Measurements from ENCODE around the gene CEPT1. TPM values are rescaled to one million over a fixed set of nuclear protein-coding genes. Genes with fewer than 3 reads are reported as not detected.

The CEPT1 gene
- total RNA-seq, 1 experiment from 2014 or later: 45.4 TPM

DNA sequence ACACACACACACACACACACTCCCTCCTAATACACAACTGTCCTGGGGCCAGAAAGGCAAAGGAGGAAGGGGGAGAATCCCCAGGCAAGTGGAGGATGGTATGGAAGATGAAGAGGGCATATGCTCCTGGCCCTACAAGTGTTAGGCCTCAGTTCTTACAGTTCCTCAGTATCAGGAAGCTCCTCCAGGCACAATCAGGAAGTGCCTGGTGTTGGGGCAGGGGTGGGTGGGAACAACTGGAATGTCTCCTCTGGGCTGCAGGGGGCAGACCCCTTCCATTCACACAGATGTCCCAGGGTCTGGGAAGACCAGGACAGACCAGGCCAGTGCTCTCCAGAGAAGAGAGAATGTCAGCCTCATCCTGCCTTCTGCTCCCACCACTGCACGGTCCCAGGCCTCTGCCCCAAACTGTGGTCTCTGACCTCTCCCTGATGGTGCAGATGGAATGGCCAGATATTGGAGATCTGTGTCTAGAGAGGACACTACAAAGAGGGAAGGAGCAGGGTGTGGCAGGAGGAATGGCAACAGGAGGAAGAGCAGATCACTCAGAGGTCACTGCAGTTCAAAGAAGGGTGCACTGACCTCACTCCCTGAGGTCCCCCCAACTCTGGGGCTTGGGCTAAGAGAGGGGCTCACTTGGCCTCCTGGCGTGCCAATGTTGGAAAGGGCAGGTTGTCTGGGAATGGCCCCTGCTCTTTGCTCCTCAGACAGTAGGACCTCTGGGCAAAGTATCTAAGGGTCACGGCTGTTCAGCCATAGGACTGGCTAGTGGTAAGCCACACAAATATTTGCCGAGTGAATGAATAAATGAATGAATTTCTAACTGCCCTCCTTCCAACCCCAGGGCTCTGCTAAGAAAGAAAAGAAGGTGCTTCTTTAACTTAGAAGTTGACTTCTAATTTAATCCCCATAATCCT, 62.9 kb downstream of the CEPT1 start:
- H3K4me3 ChIP-seq: no peak overlapping the region
- H3K27me3 ChIP-seq (replicated peaks): peaks cover 26% of the 10 kb centered on the region

DNA sequence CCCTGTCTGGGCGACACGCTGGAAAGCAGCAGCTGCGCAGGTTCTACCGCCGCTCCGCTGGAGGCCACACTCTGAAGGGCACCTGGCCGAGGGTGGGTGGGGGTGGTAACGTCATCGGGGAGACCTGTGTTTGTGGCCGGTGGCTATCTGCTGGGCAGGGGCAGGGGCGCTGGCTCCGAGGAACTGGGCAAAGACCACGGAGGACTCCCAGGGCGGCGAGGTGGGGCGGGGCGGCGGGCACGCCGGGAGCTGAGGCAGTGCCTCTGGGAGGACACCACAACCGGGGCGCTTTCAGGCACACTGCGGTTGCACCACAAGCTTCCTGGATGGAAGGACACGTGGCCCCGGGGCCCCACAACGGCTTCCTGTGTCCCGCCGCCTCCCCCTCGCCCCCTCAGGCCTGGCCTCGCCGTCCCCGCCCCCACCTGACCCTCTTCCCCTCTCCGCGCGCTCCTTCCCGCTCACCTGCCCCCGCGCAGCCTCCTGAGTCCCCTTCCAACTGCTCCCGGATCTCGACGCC, 63.7 kb downstream of the CEPT1 start:
- H3K27me3 ChIP-seq (replicated peaks): peaks cover 32% of the 10 kb centered on the region

More for the DNA sequence above, 62.9 kb downstream of the CEPT1 start:
- Histone ChIP-seq H3K27ac (no peak overlapping the region), H3K4me1 (replicated peaks) (peaks cover 12% of the 10 kb centered on the region), H3K9me3 (replicated peaks) (no peaks in the 10 kb centered on the region), H3K36me3 (no peaks in the 10 kb centered on the region)
- DNase-seq (ENCODE audit: low read depth in 1 of 2, low spot score in 2 of 2): no peak

DNA sequence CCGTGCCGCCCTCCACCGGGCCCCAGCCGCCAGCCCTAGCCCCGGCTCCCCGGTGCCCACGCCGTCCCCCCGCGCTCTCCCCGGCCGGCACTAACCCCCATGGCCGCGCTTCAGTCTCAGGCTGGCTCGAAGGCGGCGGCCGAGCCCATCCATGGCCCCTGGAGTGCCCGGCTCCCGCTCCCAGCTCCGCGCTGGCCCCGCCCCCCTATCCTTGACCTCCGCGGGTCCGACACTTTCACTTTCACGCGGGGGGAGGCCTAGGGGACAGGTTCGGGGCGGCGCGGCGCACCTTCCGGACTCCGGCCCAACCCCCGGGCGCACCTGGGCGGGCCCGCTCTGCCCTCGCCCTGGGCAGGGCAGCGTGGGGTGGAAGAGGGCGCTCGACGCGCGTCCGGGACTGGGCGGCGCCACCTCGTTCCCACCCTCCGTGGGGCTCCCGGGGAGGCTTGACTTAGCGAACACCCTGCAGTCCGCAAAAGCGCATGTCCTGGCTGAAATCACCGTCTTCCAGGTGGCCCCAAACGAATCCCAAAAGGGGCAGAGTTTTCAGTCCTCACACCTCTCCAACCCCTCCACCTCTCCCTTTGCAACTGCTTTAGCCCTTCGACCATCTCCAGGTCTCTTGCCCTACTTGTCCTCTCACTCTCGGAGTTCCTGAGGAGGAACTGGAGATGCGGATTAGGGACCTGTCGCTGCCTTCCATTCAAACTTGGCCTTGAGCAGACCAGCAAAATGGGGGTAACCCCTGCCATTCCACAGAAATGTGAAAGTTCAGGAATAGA, 64.4 kb downstream of the CEPT1 start:
- H3K27ac ChIP-seq: no peak overlapping the region
- DNase-seq (ENCODE audit: low read depth in 1 of 2, low spot score in 2 of 2): no peak
- H3K4me3 ChIP-seq: peak overlapping the region; percentile 35
- H3K36me3 ChIP-seq: no peaks in the 10 kb centered on the region
- peaks cover 12% of the 10 kb centered on the region for H3K4me1 ChIP-seq (replicated peaks)
- no peaks in the 10 kb centered on the region for H3K9me3 ChIP-seq (replicated peaks)
- H3K27me3 ChIP-seq (replicated peaks): peaks cover 35% of the 10 kb centered on the region

More for the DNA sequence above, 63.7 kb downstream of the CEPT1 start:
- DNase-seq (ENCODE audit: low read depth in 1 of 2, low spot score in 2 of 2): no peak
- no peaks in the 10 kb centered on the region for H3K36me3 ChIP-seq
- H3K4me1 ChIP-seq (replicated peaks): peaks cover 12% of the 10 kb centered on the region
- H3K4me3 ChIP-seq: peak overlapping the region; percentile 35
- no peak overlapping the region for H3K27ac ChIP-seq
- H3K9me3 ChIP-seq (replicated peaks): no peaks in the 10 kb centered on the region

DNA sequence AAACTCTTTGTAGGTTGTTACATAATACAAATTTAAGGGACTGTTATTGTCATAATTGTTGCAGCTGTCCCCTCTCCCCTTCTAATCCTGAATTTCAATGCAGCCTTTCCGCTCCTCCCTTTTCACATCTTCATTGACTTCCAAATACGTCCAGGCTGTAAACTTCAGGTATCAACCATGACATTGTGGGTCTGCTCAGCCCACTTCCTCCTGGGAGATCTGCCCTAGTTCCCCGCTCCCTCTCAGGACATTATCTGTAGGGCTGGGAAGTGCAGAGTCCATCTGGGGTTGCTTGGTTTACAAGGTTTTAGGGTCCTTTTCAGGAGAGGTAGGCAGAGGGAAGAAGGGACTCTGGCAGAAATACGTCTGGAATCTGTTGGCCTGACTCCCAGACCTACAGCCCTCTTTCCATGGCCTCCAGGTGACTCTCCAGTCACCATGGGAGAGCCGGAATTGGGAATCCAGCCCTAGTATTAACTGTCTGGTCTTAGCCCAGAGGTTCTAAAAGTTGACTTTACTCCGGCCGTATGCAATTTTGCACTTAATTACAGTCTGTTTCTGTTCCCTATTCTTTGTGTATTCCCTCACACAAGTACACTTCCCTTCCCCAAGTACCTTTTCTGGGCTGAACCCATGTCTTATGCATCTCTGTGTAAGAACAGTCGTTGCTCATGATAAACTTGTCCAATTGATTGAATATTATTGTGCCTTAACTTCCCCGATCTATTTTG, 65.1 kb downstream of the CEPT1 start:
- Histone ChIP-seq H3K4me1 (replicated peaks) (peaks cover 12% of the 10 kb centered on the region), H3K27ac (no peak overlapping the region), H3K9me3 (replicated peaks) (no peaks in the 10 kb centered on the region), H3K4me3 (no peak overlapping the region), H3K27me3 (replicated peaks) (peaks cover 35% of the 10 kb centered on the region), H3K36me3 (no peaks in the 10 kb centered on the region)
- DNase-seq (ENCODE audit: low read depth in 1 of 2, low spot score in 2 of 2): no peak

DNA sequence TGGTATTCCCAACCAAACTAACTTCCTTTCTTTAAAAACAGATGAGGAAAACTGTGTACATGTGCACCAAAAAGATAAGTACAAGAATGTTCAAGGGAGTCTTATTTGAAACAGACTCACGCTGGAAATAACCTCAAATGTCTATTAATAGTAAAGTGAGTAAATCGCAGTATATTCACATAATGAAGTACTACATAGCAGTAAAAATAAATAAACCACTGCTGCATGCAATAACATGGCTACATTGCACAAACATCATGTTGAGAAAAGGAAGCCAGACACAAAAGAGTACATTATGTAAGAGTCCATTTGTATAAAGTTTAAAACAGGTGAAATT, 65.7 kb downstream of the CEPT1 start:
- no peak for DNase-seq (ENCODE audit: low read depth in 1 of 2, low spot score in 2 of 2)
- Histone ChIP-seq H3K36me3 (no peaks in the 10 kb centered on the region), H3K27me3 (replicated peaks) (peaks cover 35% of the 10 kb centered on the region), H3K9me3 (replicated peaks) (no peaks in the 10 kb centered on the region), H3K4me3 (no peak overlapping the region), H3K4me1 (replicated peaks) (peaks cover 12% of the 10 kb centered on the region), H3K27ac (no peak overlapping the region)

DNA sequence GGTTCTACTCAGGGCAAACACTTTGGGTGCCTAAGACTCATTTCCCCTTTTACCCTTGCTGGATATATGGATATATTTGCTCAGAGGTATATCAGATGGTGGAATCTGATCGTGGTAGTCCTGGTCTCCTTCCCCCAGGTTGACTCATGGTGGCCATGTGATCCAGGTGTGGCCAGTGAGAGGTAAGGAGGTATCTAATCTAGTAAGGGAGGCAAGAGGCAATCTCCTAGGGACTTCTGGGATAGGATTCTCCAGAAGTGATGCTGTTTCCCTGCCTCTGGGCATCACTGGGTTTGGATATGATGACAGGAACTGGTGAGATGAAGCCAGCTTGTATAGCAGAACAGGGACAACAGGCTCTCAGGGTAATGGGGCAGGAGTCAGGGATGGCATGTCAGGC, 68.9 kb downstream of the CEPT1 start:
- Histone ChIP-seq H3K4me3 (no peak overlapping the region), H3K27ac (no peak overlapping the region), H3K4me1 (replicated peaks) (peaks cover 12% of the 10 kb centered on the region), H3K36me3 (no peaks in the 10 kb centered on the region), H3K9me3 (replicated peaks) (no peaks in the 10 kb centered on the region), H3K27me3 (replicated peaks) (peaks cover 28% of the 10 kb centered on the region)
- DNase-seq (ENCODE audit: low read depth in 1 of 2, low spot score in 2 of 2): no peak

DNA sequence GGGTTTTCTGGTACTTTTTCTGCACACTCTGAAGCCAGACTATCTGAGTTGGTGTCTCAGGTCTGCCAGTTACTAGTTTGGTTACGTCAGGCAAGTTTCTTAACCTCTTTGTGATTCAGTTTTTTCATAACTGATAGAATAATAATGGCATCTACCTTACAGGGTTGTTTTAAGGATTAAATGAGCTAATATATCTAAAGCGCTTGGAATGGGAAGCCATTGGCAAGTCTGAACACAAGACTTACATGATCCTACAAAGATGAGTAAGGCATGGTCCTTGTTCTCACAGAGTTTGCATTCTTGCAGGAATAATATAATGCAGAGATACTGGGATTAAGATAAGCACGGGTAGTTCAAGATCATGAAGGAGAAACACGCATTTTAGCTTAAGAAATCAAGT, 69.6 kb downstream of the CEPT1 start:
- H3K9me3 ChIP-seq (replicated peaks): no peaks in the 10 kb centered on the region
- no peaks in the 10 kb centered on the region for H3K36me3 ChIP-seq
- peaks cover 6% of the 10 kb centered on the region for H3K4me1 ChIP-seq (replicated peaks)
- H3K4me3 ChIP-seq: no peak overlapping the region
- H3K27me3 ChIP-seq (replicated peaks): peaks cover 21% of the 10 kb centered on the region
- DNase-seq (ENCODE audit: low read depth in 1 of 2, low spot score in 2 of 2): no peak
- no peak overlapping the region for H3K27ac ChIP-seq

DNA sequence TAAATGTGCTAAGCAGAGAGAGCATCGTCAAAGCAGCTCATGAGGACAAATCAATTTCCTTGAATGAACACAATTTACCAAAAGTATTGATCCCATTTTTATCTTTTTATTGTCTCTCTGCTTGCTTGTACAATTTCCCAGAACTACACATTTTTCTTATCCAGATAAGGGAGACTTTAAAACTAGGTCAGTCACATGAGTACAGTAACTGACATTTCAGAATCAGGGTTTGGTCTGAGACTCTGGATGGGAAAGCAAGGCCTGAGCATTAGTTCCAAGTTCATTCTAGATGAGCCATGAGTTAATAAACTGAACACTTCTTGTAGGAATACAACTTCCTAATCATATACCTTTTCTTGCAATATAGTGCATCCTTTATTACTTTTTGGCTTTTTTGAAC, 71.9 kb downstream of the CEPT1 start:
- H3K36me3 ChIP-seq: no peaks in the 10 kb centered on the region
- H3K27me3 ChIP-seq (replicated peaks): peaks cover 11% of the 10 kb centered on the region; the same call in 1 of the 2 replicates
- no peak for DNase-seq (ENCODE audit: low read depth in 1 of 2, low spot score in 2 of 2)
- H3K9me3 ChIP-seq (replicated peaks): no peaks in the 10 kb centered on the region
- no peak overlapping the region for H3K27ac ChIP-seq
- H3K4me1 ChIP-seq (replicated peaks): no peaks in the 10 kb centered on the region
- H3K4me3 ChIP-seq: no peak overlapping the region

DNA sequence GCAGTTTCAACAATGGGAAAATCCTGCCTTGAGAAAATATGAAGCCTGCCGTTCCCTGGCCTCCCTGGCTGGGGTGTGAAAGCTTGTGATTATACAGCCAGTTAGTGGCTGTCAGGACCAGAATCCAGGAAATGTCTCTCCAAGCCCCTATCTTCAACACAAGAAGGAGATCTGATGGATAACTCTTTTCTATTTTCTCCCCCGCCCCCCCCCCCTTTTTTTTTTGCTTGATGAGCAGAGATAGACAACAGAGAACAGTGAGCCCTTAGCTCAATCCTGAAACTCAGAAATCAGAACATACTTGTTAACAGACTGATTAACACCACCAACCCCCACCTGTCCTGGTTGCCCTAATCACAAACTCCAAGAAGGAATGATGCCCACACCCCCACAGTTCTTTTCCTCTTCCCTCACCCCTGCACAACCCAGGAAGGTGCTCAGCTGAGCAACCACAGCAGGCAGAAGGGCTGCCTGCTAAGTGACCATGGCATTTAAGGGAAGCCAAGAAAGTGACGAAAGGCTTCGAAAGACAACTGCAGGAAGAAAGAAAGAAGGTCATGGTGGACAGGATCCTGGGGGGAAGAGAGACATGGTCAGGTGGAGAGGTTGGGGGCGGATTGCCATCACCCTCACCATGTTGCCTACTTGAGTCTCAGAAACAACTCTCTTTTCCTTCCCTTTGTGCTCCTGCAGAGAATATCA, 72.8 kb downstream of the CEPT1 start:
- Histone ChIP-seq H3K9me3 (replicated peaks) (no peaks in the 10 kb centered on the region), H3K4me1 (replicated peaks) (no peaks in the 10 kb centered on the region), H3K4me3 (no peak overlapping the region), H3K36me3 (no peaks in the 10 kb centered on the region), H3K27me3 (replicated peaks) (peaks cover 11% of the 10 kb centered on the region; the same call in 1 of the 2 replicates), H3K27ac (no peak overlapping the region)
- DNase-seq (ENCODE audit: low read depth in 1 of 2, low spot score in 2 of 2): no peak

DNA sequence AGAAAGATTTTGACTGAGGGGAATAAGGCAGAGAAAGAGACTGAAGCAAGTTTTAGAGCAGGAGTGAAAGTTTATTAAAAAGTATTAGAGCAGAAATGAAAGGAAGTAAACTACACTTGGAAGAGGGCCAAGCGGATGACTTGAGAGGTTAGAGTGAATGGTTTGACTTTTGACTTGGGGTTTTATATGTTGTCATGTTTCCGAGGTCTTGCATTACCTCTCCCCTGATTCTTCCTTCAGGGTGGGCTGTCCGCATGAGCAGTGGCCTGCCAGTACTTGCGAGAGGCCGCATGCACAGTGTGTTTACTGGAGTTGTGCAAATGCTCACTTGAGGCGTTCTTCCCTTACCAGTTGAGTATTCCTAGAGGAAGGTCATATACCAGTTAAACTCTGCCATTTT, 73.4 kb downstream of the CEPT1 start:
- no peak for DNase-seq (ENCODE audit: low read depth in 1 of 2, low spot score in 2 of 2)
- Histone ChIP-seq H3K36me3 (no peaks in the 10 kb centered on the region), H3K4me1 (replicated peaks) (no peaks in the 10 kb centered on the region)

DNA sequence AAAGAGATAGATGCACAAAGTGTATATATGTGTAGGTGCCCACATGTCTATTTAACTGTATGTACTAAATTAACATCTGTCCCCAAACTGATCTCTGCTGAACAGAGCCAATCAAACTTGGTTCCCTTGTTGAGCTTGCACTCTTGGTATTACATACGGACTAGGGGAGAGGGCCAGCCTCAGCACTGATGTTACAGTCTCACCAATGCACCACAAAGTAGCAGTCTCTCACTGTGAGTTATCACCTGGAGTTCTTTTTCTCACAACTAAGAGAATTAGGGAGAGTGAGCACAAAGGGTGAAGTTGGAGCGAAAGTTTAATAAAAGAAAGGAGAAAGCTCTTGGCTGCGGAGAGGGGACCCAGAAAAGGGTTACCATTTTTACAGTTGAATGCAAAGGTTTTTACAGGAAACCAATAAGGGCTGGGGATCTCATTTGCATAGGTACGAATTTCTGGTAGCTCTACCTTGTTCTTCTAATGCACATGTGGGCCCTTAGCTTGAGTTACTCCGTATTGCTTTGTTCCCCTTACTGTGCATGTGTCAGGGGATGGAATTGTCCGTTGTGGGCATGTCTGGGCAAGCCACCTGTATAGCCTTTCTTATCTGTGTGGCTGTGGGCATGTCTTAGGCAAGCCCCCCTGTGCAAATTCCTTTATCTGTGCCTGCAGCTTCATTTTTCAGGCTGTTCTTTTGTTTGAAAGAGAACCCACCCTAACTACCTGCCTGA, 74.2 kb downstream of the CEPT1 start:
- Histone ChIP-seq H3K4me3 (no peak overlapping the region), H3K4me1 (replicated peaks) (no peaks in the 10 kb centered on the region), H3K27me3 (replicated peaks) (no peaks in the 10 kb centered on the region; the same call in 1 of the 2 replicates), H3K27ac (no peak overlapping the region), H3K36me3 (no peaks in the 10 kb centered on the region), H3K9me3 (replicated peaks) (no peaks in the 10 kb centered on the region)
- no peak for DNase-seq (ENCODE audit: low read depth in 1 of 2, low spot score in 2 of 2)

More for the DNA sequence above, 73.4 kb downstream of the CEPT1 start:
- H3K4me3 ChIP-seq: no peak overlapping the region
- peaks cover 7% of the 10 kb centered on the region; the same call in 1 of the 2 replicates for H3K27me3 ChIP-seq (replicated peaks)
- H3K27ac ChIP-seq: no peak overlapping the region
- H3K9me3 ChIP-seq (replicated peaks): no peaks in the 10 kb centered on the region

DNA sequence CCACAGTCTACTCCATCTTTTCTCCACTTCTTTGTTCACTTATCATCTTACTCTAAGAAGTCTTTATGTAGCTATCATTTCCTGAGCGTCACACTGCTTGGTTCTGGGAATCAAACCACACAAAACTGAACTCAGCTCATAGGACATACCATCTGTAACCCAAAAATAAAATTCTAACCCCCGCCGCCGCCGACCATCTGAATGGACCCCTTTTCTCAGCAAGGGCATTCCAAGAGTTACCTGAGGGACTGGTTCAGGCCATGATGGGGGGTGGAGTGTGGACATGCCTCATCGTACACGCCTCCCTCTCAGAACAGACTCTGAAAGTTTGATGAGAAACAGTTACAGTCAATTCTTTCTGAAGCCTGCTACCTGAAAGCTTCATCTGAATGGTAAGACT, 74.9 kb downstream of the CEPT1 start:
- Histone ChIP-seq H3K27me3 (replicated peaks) (no peaks in the 10 kb centered on the region; the same call in 1 of the 2 replicates), H3K4me1 (replicated peaks) (no peaks in the 10 kb centered on the region), H3K36me3 (no peaks in the 10 kb centered on the region), H3K27ac (no peak overlapping the region), H3K4me3 (no peak overlapping the region), H3K9me3 (replicated peaks) (no peaks in the 10 kb centered on the region)
- DNase-seq (ENCODE audit: low read depth in 1 of 2, low spot score in 2 of 2): no peak

Measured in SJSA1 (cell line).